Neural cell (in vitro differentiated cells): ENCODE measurements around the gene MDM2. TPM values are rescaled to one million over a fixed set of nuclear protein-coding genes. Genes with fewer than 3 reads are reported as not detected.

Experiments used
- H2AFZ ChIP-seq: fragments of 200-600, 300-800 bp; sonication (generic), shearing (Covaris generic); 2 replicates; pipeline ENCODE4 v1.6.0; 2014; ENCODE audit warnings: low read depth, mild to moderate bottlenecking, antibody characterized with exemption, low read length, moderate library complexity
- H3F3A ChIP-seq: fragments of 200-600 bp; shearing (Covaris generic); 2 replicates; pipeline ENCODE4 v1.6.1; 2016; ENCODE audit warnings: mild to moderate bottlenecking, moderate library complexity, mixed read lengths, antibody characterized with exemption, low read length; ENCODE audit not compliant: insufficient read depth, poor library complexity, severe bottlenecking
- H3K27ac ChIP-seq: fragments of 200-600, 300-800 bp; sonication (generic), shearing (Covaris generic); 2 replicates; pipeline ENCODE4 v1.5.1; 2014; ENCODE audit warnings: mild to moderate bottlenecking, low read length, moderate library complexity
- H3K27me3 ChIP-seq: fragments of 300-800, 200-600 bp; sonication (generic), shearing (Covaris generic); 2 replicates; pipeline ENCODE4 v1.6.0; 2014; ENCODE audit warnings: mild to moderate bottlenecking, low read depth, low read length, moderate library complexity; ENCODE audit not compliant: insufficient read depth
- H3K36me3 ChIP-seq: fragments of 300-800, 200-600 bp; sonication (generic), shearing (Covaris generic); 2 replicates; pipeline ENCODE4 v1.5.1; 2014; ENCODE audit warnings: mild to moderate bottlenecking, antibody characterized with exemption, low read length, moderate library complexity; ENCODE audit not compliant: insufficient read depth
- H3K4me2 ChIP-seq: fragments of 300-800, 200-600 bp; sonication (generic), shearing (Covaris generic); 2 replicates; pipeline ENCODE4 v1.6.0; 2014; ENCODE audit warnings: mild to moderate bottlenecking, low read length
- H3K4me3 ChIP-seq: fragments of 300-800, 200-600 bp; sonication (generic), shearing (Covaris generic); 2 replicates; pipeline ENCODE4 v1.5.1; 2014; ENCODE audit warnings: mild to moderate bottlenecking, low read length, moderate library complexity
- H3K79me2 ChIP-seq: fragments of 200-600 bp; shearing (Covaris generic); replicated peaks from 2 replicates; pipeline ENCODE4 v1.6.0; 2014; ENCODE audit warnings: mild to moderate bottlenecking, low read length, moderate library complexity; ENCODE audit not compliant: insufficient read depth
- H3K9ac ChIP-seq: fragments of 300-800, 200-600 bp; sonication (generic), shearing (Covaris generic); 2 replicates; pipeline ENCODE4 v1.6.1; 2016; ENCODE audit warnings: mild to moderate bottlenecking, low read length, mixed read lengths
- H3K9me2 ChIP-seq: fragments of 200-600 bp; shearing (Covaris generic); 2 replicates; pipeline ENCODE4 v1.6.1; 2016; ENCODE audit warnings: mild to moderate bottlenecking, low read length, mixed read lengths; ENCODE audit not compliant: insufficient read depth
- H3K9me3 ChIP-seq: fragments of 200-600, 300-800 bp; sonication (generic), shearing (Covaris generic); 2 replicates; pipeline ENCODE4 v1.6.1; 2016; ENCODE audit warnings: mild to moderate bottlenecking, mixed run types, low read length, moderate library complexity, mixed read lengths
- H4K20me1 ChIP-seq: fragments of 200-600 bp; shearing (Covaris generic); 2 replicates; pipeline ENCODE4 v1.6.1; 2016; ENCODE audit warnings: mild to moderate bottlenecking, mixed run types; ENCODE audit not compliant: insufficient read depth
- EP300 ChIP-seq: fragments of 450-650 bp; conservative IDR thresholded peaks from 2 replicates; pipeline ENCODE4 v1.6.1; 2014; ENCODE audit warnings: antibody characterized with exemption, mild to moderate bottlenecking, moderate library complexity; ENCODE audit not compliant: poor library complexity, severe bottlenecking
- EZH2 ChIP-seq: fragments of 200-600, 300-800 bp; shearing (Covaris generic), sonication (generic); IDR thresholded peaks from 2 replicates; pipeline ENCODE4 v1.6.1; 2014; ENCODE audit warnings: antibody characterized with exemption, low read length, borderline replicate concordance, mild to moderate bottlenecking; ENCODE audit not compliant: insufficient read depth, poor library complexity, severe bottlenecking
- MXI1 ChIP-seq: fragments of 450-650 bp; conservative IDR thresholded peaks from 2 replicates; pipeline ENCODE4 v1.6.1; 2014; ENCODE audit warnings: antibody characterized with exemption, mild to moderate bottlenecking; ENCODE audit not compliant: poor library complexity, severe bottlenecking
- POLR2AphosphoS5 ChIP-seq: IDR thresholded peaks from 2 replicates; pipeline ENCODE4 v1.6.1; 2012
- RAD21 ChIP-seq: fragments of 450-650 bp; conservative IDR thresholded peaks from 2 replicates; pipeline ENCODE4 v1.6.1; 2014; ENCODE audit warnings: antibody characterized with exemption, mild to moderate bottlenecking, moderate library complexity
- SMC3 ChIP-seq: fragments of 450-650 bp; conservative IDR thresholded peaks from 2 replicates; pipeline ENCODE4 v1.6.1; 2014; ENCODE audit warnings: antibody characterized with exemption, mild to moderate bottlenecking, moderate library complexity; ENCODE audit not compliant: poor library complexity
- TAF1 ChIP-seq: IDR thresholded peaks from 2 replicates; pipeline ENCODE4 v1.6.1; 2012; ENCODE audit warnings: low read depth
- polyA plus RNA-seq: library from polyadenylated mRNA; depleted of rRNA; stranded (reverse); fragments of >200 nt; gene quantifications from 2 replicates; pipeline ENCODE4 v1.2.3, GENCODE V29; 2014
- TF ChIP-seq, protein P1 (sequence below): fragments of 450-650 bp; IDR thresholded peaks from 2 replicates; pipeline ENCODE4 v1.5.1; 2014; ENCODE audit warnings: antibody characterized with exemption, mild to moderate bottlenecking, moderate library complexity; ENCODE audit not compliant: poor library complexity, severe bottlenecking
- TF ChIP-seq, protein P2 (sequence below): IDR thresholded peaks from 2 replicates; pipeline ENCODE4 v1.6.1; 2012; ENCODE audit warnings: borderline replicate concordance

MDM2 gene
- polyA plus RNA-seq, 1 donor from 2014 or later, result 37.5 TPM

DNA sequence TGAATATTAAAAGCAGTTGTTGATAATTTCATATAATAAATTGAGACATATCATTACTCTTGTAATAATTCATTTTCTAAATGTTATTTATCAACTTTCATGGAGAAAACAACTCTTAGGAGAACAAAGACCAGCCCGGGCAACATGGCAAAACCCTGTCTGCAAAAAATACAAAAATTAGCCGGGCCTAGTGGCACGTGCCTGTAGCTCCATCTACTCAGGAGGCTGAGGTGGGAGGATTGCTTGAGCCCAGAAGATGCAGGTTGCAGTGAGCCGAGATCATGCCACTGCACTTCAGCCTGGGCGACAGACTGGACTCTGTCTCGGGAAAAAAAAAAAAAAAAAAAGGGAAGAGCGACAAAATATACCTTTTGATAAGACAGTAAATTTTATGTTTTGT, 40.8 kb upstream of the MDM2 start:
- H3K9me3 ChIP-seq, result no peaks in the 10 kb centered on the region
- H3K79me2 ChIP-seq, result no peaks in the 10 kb centered on the region
- H3K4me3 ChIP-seq, result no peak overlapping the region
- no peak overlapping the region for H3K9ac ChIP-seq
- no peaks in the 10 kb centered on the region for H4K20me1 ChIP-seq
- no peak overlapping the region for H3K4me2 ChIP-seq
- H3K9me2 ChIP-seq, result no peaks in the 10 kb centered on the region
- H3K36me3 ChIP-seq, result peaks cover 7% of the 10 kb centered on the region
- H3K27ac ChIP-seq, result no peak overlapping the region
- no peaks in the 10 kb centered on the region for H3F3A ChIP-seq
- H3K27me3 ChIP-seq, result no peaks in the 10 kb centered on the region
- no peak overlapping the region for H2AFZ ChIP-seq
- TF ChIP-seq SMC3 (no peak), MXI1 (no peak), EP300 (no peak)

DNA sequence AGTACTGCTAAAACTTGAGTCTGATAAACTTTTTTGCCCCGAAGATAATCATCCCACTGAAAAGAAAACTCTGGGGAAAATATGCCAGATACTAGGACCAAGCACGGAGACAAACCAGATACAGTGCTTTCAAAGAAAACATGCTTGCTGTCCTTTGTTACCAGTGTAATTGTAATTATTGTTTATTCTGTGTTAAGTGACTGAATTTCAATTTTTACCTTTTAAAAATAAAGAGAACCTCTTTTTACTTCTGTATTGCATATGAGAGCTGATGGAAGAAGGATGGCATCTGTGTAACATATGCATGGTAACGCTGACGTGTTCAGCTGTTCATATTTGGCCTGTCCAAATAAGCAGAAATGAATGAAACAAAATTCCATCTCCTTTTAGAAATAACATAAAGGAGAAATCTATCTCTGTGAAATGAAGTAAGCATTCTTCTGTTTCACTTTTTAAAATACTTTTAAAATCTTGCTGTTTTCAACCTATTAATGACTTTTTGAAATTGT, 39.5 kb upstream of the MDM2 start:
- Histone ChIP-seq H3K9me3 (no peaks in the 10 kb centered on the region), H3K9me2 (no peaks in the 10 kb centered on the region), H3K9ac (no peak overlapping the region), H3K27ac (no peak overlapping the region), H3F3A (no peaks in the 10 kb centered on the region), H3K4me3 (no peak overlapping the region), H4K20me1 (no peaks in the 10 kb centered on the region), H3K4me2 (no peak overlapping the region), H2AFZ (no peak overlapping the region), H3K27me3 (no peaks in the 10 kb centered on the region), H3K36me3 (peaks cover 7% of the 10 kb centered on the region), H3K79me2 (no peaks in the 10 kb centered on the region)
- TF ChIP-seq TAF1, result no peak
- TF ChIP-seq RAD21, result no peak
- no peak for TF ChIP-seq POLR2AphosphoS5
- no peak for TF ChIP-seq EZH2
- TF ChIP-seq MXI1, result no peak
- no peak for TF ChIP-seq EP300
- TF ChIP-seq, protein P1, sequence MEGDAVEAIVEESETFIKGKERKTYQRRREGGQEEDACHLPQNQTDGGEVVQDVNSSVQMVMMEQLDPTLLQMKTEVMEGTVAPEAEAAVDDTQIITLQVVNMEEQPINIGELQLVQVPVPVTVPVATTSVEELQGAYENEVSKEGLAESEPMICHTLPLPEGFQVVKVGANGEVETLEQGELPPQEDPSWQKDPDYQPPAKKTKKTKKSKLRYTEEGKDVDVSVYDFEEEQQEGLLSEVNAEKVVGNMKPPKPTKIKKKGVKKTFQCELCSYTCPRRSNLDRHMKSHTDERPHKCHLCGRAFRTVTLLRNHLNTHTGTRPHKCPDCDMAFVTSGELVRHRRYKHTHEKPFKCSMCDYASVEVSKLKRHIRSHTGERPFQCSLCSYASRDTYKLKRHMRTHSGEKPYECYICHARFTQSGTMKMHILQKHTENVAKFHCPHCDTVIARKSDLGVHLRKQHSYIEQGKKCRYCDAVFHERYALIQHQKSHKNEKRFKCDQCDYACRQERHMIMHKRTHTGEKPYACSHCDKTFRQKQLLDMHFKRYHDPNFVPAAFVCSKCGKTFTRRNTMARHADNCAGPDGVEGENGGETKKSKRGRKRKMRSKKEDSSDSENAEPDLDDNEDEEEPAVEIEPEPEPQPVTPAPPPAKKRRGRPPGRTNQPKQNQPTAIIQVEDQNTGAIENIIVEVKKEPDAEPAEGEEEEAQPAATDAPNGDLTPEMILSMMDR, result no peak
- TF ChIP-seq, protein P2, sequence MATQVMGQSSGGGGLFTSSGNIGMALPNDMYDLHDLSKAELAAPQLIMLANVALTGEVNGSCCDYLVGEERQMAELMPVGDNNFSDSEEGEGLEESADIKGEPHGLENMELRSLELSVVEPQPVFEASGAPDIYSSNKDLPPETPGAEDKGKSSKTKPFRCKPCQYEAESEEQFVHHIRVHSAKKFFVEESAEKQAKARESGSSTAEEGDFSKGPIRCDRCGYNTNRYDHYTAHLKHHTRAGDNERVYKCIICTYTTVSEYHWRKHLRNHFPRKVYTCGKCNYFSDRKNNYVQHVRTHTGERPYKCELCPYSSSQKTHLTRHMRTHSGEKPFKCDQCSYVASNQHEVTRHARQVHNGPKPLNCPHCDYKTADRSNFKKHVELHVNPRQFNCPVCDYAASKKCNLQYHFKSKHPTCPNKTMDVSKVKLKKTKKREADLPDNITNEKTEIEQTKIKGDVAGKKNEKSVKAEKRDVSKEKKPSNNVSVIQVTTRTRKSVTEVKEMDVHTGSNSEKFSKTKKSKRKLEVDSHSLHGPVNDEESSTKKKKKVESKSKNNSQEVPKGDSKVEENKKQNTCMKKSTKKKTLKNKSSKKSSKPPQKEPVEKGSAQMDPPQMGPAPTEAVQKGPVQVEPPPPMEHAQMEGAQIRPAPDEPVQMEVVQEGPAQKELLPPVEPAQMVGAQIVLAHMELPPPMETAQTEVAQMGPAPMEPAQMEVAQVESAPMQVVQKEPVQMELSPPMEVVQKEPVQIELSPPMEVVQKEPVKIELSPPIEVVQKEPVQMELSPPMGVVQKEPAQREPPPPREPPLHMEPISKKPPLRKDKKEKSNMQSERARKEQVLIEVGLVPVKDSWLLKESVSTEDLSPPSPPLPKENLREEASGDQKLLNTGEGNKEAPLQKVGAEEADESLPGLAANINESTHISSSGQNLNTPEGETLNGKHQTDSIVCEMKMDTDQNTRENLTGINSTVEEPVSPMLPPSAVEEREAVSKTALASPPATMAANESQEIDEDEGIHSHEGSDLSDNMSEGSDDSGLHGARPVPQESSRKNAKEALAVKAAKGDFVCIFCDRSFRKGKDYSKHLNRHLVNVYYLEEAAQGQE, result no peak
- TF ChIP-seq SMC3, result no peak
